ENCODE results near the gene RHBDD2.
"Not testable (repeated sequence)": the region's sequence is repeated elsewhere in the genome, so short reads cannot be mapped to it uniquely, and the experiment has no call there.

Gene RHBDD2

DNA sequence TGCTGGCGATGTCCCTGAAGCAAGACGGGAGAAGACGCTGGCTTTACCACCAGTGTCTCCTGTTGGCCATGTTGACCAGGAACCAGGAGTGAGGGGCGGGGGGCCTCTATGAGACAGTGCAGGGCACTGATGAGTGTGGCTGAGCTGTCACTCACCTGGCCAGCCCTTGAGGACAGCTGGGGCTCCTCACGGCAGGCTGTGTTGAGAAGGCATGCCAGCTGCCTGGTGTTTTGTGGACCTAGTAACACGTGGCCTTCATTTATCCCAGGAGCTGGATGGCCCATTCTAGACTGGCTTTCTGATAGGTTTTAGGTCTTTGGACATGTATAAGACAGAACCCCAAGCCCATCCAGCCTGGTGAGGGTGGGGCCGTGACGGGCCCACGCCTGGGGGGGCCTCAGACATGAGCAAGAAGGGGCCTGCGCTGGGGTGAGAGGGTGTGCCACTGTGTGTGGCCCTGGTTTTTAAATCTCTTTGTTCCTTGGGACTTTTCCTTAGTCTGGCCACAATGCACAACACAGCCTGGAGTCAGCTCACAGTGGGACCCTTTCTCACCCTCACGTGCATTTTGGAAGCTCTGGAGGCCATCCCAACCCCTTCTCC is 10.5 kb downstream of the RHBDD2 start:
- FAIRE-seq = no peak

DNA sequence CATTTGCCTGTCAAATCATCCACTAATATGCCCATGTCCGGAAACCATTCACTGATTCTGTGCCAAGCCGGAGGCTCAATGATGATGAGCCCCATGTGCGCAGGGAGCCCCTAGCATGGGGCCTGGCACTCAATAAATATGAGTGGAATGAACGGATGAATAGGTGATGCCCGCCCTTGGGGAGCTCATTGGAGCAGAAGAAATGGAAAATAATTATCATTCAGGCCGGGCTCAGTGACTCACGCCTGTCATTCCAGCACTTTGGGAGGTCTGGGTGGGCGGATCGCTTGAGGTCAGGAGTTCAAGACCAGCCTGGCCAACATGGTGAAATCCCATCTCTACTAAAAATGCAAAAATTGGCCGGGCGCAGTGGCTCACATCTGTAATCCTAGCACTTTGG is 11.0 kb downstream of the RHBDD2 start:
- no peak for FAIRE-seq

GRCh38 chr7:75891237-75891636 is 12.4 kb downstream of the RHBDD2 start:
- not testable (repeated sequence) for FAIRE-seq

DNA sequence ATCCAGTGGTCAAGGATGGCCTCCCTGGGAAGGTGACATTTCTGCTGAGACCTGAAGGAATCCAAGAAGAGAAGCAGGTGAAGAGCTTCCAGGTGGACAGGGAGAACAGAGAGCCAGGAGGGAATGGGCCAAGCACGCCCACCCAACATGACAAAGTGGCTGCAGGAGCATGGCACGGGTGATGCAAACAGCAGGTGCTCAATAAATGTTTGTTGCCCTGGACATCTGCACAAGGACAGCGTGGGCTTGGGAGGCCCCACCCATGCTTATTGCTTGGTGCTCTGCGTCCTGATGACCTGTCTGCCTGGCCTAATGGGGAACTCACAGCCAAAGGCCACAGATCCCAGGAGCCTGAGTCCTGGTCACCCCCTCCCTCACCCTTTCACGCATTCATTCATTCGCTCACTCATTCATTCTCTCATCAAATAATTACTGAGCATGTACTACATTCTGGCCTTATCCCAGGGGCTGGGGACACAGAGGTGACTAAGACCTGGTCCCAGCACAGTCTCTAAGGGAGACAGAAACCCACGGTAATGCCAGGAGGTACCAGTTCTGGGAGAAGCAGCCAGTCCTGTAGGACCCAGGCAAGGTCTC is 13.1 kb downstream of the RHBDD2 start:
- FAIRE-seq = no peak

DNA sequence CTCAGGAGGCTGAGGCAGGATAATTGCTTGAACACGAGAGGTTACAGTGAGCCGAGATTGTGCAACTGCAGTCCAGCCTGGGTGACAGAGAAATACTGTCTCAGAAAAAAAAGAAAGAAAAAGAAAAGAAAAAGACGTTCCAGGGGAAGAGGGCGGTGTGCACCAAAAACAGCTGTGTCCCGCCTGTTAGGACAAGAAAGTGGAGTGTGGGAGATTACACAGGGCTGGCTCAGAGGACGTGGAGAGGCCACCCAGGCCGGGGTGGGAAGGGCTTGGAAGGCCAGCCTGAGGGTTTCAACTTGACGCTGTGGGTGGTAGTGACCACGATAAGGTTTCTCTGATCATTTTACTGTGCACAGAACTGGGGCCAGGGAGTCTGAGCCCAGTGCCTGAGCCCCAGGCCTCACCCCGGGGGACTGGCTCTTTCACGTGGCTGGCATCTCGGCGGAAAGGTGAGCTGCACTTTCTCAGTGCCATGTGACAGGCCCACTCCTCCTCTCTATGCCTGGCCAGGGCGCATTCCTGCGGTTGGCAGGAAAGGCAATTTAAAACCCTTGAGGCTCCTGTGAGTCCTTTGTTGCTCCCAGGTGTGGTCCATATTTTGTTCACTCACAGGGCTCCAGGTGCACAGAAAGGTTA is 13.9 kb downstream of the RHBDD2 start:
- FAIRE-seq = peak; percentile 53

DNA sequence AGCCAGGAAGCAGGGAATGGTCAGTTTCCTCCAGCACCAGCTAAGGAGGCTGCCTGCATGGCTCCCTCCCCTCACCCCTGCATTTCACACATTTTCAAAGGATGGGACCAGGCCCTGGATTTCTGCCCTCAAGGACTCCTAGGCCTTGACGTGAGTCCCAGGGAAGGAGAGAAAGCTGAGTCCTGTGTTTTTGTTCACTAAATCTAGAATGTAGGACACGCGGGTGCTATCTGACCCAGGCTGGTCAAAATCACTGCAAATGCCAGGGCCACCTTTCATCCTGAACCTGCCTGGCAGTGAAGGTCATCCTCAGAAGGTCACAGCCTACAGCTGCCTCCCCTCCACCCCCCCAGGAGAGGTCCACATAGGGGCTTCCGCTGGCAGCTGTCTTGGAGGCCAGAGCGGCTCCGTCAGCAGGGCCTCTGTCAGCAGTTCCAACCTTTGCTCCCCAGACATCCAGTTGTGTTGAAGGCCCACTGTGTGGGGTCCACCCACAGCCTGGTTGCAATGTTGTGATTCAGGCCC is 18.0 kb downstream of the RHBDD2 start:
- no peak for FAIRE-seq

DNA sequence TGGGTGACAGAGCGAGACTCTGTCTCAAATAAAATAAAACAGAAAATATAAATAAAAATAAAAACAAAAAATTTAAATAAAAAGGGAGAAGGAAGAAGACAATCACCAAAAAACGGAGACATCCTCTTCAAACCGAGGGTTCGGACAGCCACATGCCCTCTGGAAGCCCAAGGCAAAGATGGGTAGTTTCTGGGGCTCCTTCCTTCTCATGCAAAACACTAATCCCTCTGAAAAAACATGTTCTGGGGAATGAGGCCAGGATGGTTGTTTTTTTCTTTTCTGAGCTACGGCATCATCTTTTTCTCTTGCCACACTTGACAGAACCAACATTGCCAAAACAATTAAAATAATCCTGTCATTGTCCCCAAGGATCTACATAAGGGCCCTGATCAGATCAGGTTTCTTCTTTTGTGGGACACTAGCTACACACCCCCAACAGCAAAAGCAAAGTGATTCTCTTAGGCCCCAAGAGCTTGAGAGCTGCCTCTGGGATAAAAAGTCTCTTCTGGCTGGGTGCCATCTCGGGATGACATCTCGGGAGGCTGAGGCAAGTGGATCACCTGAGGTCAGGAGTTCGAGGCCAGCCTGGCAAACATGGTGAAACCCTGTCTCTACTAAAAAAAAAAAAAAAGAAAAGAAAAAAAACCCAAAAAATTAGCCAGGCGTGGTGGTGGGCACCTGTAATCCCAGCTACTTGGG is 21.9 kb downstream of the RHBDD2 start:
- no peak for FAIRE-seq

- FAIRE-seq = no peak
Observed at GRCh38 chr7:75905785-75906604, 27.2 kb downstream of the RHBDD2 start.

- FAIRE-seq = no peak
Observed at GRCh38 chr7:75906991-75907667, 28.3 kb downstream of the RHBDD2 start.

DNA sequence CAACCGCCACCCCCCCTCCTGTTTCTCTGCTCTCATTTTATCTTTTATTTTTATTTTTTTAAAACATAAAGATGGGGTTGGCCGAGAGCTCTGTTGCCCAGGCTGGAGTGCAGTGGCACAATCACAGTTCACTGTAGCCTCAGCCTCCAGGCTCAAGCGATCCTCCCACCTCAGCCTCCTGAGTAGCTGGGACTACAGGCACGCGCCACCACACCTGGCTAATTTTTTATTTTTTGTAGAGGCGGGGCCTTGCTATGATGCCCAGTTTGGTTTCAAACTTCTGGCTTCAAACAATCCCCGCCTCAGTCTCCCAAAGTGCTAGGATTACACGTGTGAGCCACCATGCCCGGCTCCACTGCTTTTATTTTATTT is 28.8 kb downstream of the RHBDD2 start:
- not testable (repeated sequence) for FAIRE-seq

- FAIRE-seq = no peak
Observed at GRCh38 chr7:75909521-75910132, 30.8 kb downstream of the RHBDD2 start.

- not testable (repeated sequence) for FAIRE-seq
Observed at GRCh38 chr7:75911186-75911585, 32.4 kb downstream of the RHBDD2 start.

- FAIRE-seq = no peak
Observed at GRCh38 chr7:75913437-75913836, 34.6 kb downstream of the RHBDD2 start.

GRCh38 chr7:75914169-75914654 is 35.4 kb downstream of the RHBDD2 start:
- no peak for FAIRE-seq

- FAIRE-seq = no peak
Observed at GRCh38 chr7:75914655-75915415, 36.0 kb downstream of the RHBDD2 start, which contains the start of gene POR. POR (plus strand) TSS chr7:75915155; CDS start chr7:75954002, 38,847 bp downstream.

GRCh38 chr7:75915416-75916156 is 36.8 kb downstream of the RHBDD2 start:
- no peak for FAIRE-seq

DNA sequence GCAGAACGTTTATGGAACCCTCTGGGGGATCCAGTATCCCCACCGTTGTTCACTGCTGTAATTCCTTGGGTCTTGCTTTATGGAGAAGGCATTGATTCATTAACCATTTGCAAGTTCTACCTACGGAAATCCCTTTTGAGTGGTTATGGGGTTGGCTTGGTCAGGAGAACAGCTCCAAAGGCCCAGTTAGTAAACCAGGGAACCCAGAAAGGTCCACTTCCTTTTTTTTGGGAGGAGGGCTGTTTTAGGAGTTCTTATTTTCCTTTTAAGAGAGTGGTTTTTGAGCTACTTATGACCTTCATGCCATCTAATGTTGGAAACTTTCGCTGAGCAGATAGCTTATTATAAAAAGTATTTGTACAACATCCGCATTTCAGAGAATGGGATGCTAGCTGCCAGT is 37.4 kb downstream of the RHBDD2 start:
- no peak for FAIRE-seq

DNA sequence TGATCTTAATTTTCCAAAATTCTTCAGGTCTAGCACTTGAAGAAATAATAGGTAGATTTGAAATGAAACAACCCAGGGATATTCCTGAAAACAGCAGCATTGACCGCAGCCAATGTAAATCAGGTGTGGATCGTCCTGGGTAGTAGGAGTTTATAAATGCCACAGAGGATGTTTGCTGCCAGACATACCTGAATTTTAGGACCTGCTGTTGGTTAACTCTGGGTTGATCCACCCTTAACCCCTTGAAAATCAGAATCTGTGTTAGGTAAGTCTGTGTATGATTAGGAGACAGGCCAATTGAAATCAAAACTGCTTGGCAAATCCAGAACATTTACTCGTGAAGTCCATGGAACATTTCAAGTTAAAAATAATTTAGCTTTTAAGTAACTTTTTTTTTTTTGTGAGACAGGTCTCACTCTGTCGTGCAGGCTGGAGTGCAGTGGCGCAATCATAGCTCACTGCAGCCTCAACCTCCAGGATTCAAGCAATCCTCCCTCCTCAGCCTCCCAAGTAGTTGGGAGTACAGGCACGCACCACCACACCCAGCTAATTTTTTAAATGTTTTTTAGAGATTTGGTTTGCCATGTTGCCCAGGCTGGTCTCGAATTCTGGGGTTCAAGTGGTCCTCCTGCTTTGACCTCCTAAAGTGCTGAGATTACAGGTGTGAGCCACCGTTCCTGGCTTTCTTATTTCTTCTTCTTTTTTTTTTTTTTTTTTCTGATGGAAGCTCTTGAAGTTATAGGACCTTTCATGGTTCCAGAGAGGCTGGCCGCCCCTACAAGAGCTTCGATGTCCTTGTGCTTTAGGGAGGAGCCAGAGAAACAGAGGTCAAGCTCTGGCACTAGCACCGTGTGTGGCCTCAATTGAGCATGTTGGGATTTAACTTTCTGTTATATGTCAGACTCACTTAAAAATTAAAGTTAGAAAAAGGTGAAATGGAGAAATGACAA is 38.1 kb downstream of the RHBDD2 start:
- no peak for FAIRE-seq

All from endometrium (tissue), 2 donors.